Fibroblast of the aortic adventitia (primary cell): ENCODE measurements around the gene FAM110A. TPM values are rescaled to one million over a fixed set of nuclear protein-coding genes. Genes with fewer than 3 reads are reported as not detected.
A peak's percentile ranks its signal among the peaks of the same experiment; 100 is the strongest.
"Not testable (repeated sequence)": the region's sequence is repeated elsewhere in the genome, so short reads cannot be mapped to it uniquely, and the experiment has no call there.

Experiments used
- DNase-seq: peaks from one replicate; pipeline ENCODE4 v3.0.0-alpha.2; 2010; ENCODE audit warnings: low read depth
- H3K4me3 ChIP-seq: 2 replicates; pipeline ENCODE4 v1.5.1; 2011; ENCODE audit warnings: low read depth, mild to moderate bottlenecking, control low read depth, low read length, moderate library complexity
- CTCF ChIP-seq: IDR thresholded peaks from 2 replicates; pipeline ENCODE4 v1.5.1; 2011; ENCODE audit warnings: mild to moderate bottlenecking, low read length, control low read depth, inconsistent platforms; ENCODE audit not compliant: insufficient read depth
- total RNA-seq: library from RNA; depleted of rRNA; stranded (reverse); fragments of >200 nt; gene quantifications from 2 replicates; pipeline ENCODE4 v1.2.3, GENCODE V29; 2012; ENCODE audit warnings: low replicate concordance

FAM110A gene
- total RNA-seq = 5.4 and 5.5 TPM in 2 replicates

GRCh38 chr20:833450-834150 is at the start of gene FAM110A:
TSS of gene FAM110A (plus strand) at chr20:833715. CDS start at chr20:844805, 11,090 bp downstream.
- TF ChIP-seq CTCF = no peak
- H3K4me3 ChIP-seq = peak within 1 kb of the TSS; percentile 88
- DNase-seq = peak; percentile 91

GRCh38 chr20:787825-788224 is 45.7 kb upstream of the FAM110A start:
- no peak for TF ChIP-seq CTCF
- DNase-seq = no peak
- no peak overlapping the region for H3K4me3 ChIP-seq

GRCh38 chr20:791056-791455 is 42.5 kb upstream of the FAM110A start:
- no peak overlapping the region for H3K4me3 ChIP-seq
- DNase-seq = no peak
- TF ChIP-seq CTCF = no peak

- no peak for DNase-seq
- H3K4me3 ChIP-seq = no peak overlapping the region
- no peak for TF ChIP-seq CTCF
These were observed 41.3 kb upstream of the FAM110A start for GRCh38 chr20:792248-792647.

GRCh38 chr20:796921-797320 is 36.6 kb upstream of the FAM110A start:
- TF ChIP-seq CTCF = no peak
- no peak overlapping the region for H3K4me3 ChIP-seq
- DNase-seq = no peak

GRCh38 chr20:798746-799145 is 34.8 kb upstream of the FAM110A start:
- H3K4me3 ChIP-seq, DNase-seq: not testable (repeated sequence)

GRCh38 chr20:800026-800425 is 33.5 kb upstream of the FAM110A start:
- H3K4me3 ChIP-seq, DNase-seq: not testable (repeated sequence)

GRCh38 chr20:801678-802077 is 31.8 kb upstream of the FAM110A start:
- DNase-seq = no peak
- H3K4me3 ChIP-seq = no peak overlapping the region
- TF ChIP-seq CTCF = no peak
